Left lung (tissue), 10 donors: ENCODE results near the gene COQ8A. TPM values are rescaled to one million over a fixed set of nuclear protein-coding genes. Genes with fewer than 3 reads are reported as not detected.

Source experiments
- ATAC-seq: fragments of 200-7000 bp; cut with Tn5 transposase; one replicate; pipeline ENCODE4 v1.9.1; 2020; ENCODE audit warnings: moderate library complexity
- DNase-seq, 4 donors: peaks; one replicate each; pipeline ENCODE4 v3.0.0-alpha.2; 2013 to 2020
- H3K27ac ChIP-seq, 2 donors: fragments of 200-600 bp; sonication (generic) in 1 of 2; one replicate each; pipeline versions ENCODE4 v1.5.0 to v1.8.0; 2020 to 2021
- H3K27me3 ChIP-seq, 2 donors: fragments of 200-600 bp; sonication (generic) in 1 of 2; one replicate each; pipeline versions ENCODE4 v1.5.0 to v1.8.0; 2020 to 2021
- H3K36me3 ChIP-seq, 2 donors: fragments of 200-600 bp; sonication (generic) in 1 of 2; one replicate each; pipeline versions ENCODE4 v1.5.0 to v1.8.0; 2020 to 2021
- H3K4me1 ChIP-seq, 2 donors: fragments of 200-600 bp; one replicate each; pipeline ENCODE4 v1.8.0; 2021
- H3K4me3 ChIP-seq, 2 donors: fragments of 200-600 bp; sonication (generic) in 1 of 2; one replicate each; pipeline versions ENCODE4 v1.5.0 to v1.8.0; 2020 to 2021; ENCODE audit warnings: mild to moderate bottlenecking in 1 of 2
- H3K9me3 ChIP-seq, 2 donors: fragments of 200-600 bp; sonication (generic) in 1 of 2; one replicate each; pipeline versions ENCODE4 v1.5.0 to v1.8.0; 2020 to 2021
- CTCF ChIP-seq, 2 donors: fragments of 200-600 bp; sonication (generic) in 1 of 2; IDR thresholded peaks; one replicate each; pipeline versions ENCODE4 v1.5.0 to v1.8.0; 2021; ENCODE audit warnings: antibody characterized with exemption in 2 of 2
- intact Hi-C, 2 donors: fragments of 100-400 bp; cut with DNase I; formaldehyde crosslinking; loops; one replicate each; pipeline versions ENCODE4 v1.11.2 to v1.14.2; 2022
- polyA plus RNA-seq, 6 donors: library from polyadenylated mRNA; unstranded; fragments of 120-200 nt; gene quantifications; one replicate each; pipeline ENCODE4 v1.2.1, GENCODE V29; 2013; ENCODE audit not compliant: insufficient read length in 6 of 6
- total RNA-seq, 2 donors: library from RNA; stranded (reverse); fragmentation: NEBNext Ultra II Directional; extraction: Animal tissue kit (Norgen Biotek cat#: 25700); gene quantifications; one replicate each; pipeline ENCODE4 v1.2.1, GENCODE V29; 2021
- donor health status: DM: no; HTN: yes; CAD: no.
- donor health status: DM: no; HTN: no; CAD: no.

Gene COQ8A
- total and polyA plus RNA-seq, 8 donors: 14.5 to 41.5 (median 32.2) TPM

- H3K4me3 ChIP-seq: no peak overlapping the region
- intact Hi-C loops: no loop called here
- H3K27ac ChIP-seq: no peak overlapping the region
- H3K27me3 ChIP-seq: no peaks in the 10 kb centered on the region
- no peak for TF ChIP-seq CTCF (IDR thresholded peaks at IDR 0.05)
- ATAC-seq: peak; percentile 54
- peaks cover 0 to 48% of the 10 kb centered on the region in 2 donors for H3K36me3 ChIP-seq
- DNase-seq: peak in 1 of 4 donors; percentile 85
- H3K4me1 ChIP-seq: peaks cover 0 to 4% of the 10 kb centered on the region in 2 donors
- no peaks in the 10 kb centered on the region for H3K9me3 ChIP-seq
Measured at GRCh38 chr1:226980565-226981385, 40.7 kb downstream of the COQ8A start.

DNA sequence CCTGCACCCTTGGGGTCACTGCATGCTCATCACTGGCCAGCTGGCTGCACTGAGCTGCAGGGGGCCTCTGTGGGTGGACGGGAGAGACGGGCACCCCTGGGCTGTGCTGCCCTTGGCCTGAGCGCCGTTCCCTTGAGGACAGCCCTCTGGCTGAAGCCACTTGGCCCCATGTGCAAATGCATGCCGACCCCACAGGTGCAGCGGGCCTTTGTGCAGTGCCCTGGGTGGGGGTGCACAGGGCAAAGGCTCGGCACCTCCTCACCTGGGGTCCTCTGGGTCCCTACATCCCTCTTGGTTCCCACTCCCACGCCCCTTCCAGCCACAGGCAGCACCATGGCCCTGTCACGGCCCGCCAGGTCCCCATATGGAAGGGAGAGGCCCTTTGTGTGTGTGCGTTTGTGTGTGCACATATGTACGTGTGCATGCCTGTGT, 41.3 kb downstream of the COQ8A start:
- peaks cover 0 to 4% of the 10 kb centered on the region in 2 donors for H3K4me1 ChIP-seq
- no peak for TF ChIP-seq CTCF (IDR thresholded peaks at IDR 0.05)
- H3K36me3 ChIP-seq: peaks cover 0 to 54% of the 10 kb centered on the region in 2 donors
- ATAC-seq (no peak), DNase-seq (no peak)
- H3K27ac ChIP-seq: no peak overlapping the region
- no peaks in the 10 kb centered on the region for H3K9me3 ChIP-seq
- no peaks in the 10 kb centered on the region for H3K27me3 ChIP-seq
- no peak overlapping the region for H3K4me3 ChIP-seq
- intact Hi-C loops: no loop called here

DNA sequence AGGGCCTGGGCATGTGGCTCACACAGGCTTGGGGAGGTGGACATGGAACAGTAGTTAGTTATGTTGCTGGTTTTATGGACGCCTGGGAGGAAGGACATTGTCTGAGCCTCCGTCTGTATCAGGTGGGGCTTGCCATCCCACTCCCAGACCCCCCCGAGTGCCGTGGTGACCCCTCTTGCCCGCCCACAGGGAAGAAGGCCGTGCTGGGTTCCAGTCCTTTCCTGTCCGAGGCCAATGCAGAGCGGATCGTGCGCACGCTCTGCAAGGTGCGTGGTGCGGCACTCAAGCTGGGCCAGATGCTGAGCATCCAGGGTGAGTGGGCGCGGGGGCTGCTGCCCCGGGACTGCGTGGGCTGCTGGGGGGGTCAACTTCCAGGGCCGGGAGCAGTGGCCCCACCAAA, 41.7 kb downstream of the COQ8A start:
- TF ChIP-seq CTCF (IDR thresholded peaks at IDR 0.05): no peak
- peaks cover 0 to 4% of the 10 kb centered on the region in 2 donors for H3K4me1 ChIP-seq
- H3K27me3 ChIP-seq: no peaks in the 10 kb centered on the region
- no peak overlapping the region for H3K27ac ChIP-seq
- intact Hi-C loops: no loop called here
- ATAC-seq (no peak), DNase-seq (no peak)
- H3K9me3 ChIP-seq: no peaks in the 10 kb centered on the region
- peaks cover 0 to 59% of the 10 kb centered on the region in 2 donors for H3K36me3 ChIP-seq
- no peak overlapping the region for H3K4me3 ChIP-seq

GRCh38 chr1:226982451-226983177, 42.5 kb downstream of the COQ8A start:
- intact Hi-C loops: no loop called here
- Histone ChIP-seq H3K27me3 (no peaks in the 10 kb centered on the region), H3K36me3 (peaks cover 0 to 64% of the 10 kb centered on the region in 2 donors), H3K9me3 (no peaks in the 10 kb centered on the region), H3K4me3 (no peak overlapping the region), H3K4me1 (peaks cover 0 to 9% of the 10 kb centered on the region in 2 donors), H3K27ac (no peak overlapping the region)
- ATAC-seq (no peak), DNase-seq (no peak)
- TF ChIP-seq CTCF (IDR thresholded peaks at IDR 0.05): no peak
